Measurements from ENCODE around the gene CCDC68.

The CCDC68 gene

DNA sequence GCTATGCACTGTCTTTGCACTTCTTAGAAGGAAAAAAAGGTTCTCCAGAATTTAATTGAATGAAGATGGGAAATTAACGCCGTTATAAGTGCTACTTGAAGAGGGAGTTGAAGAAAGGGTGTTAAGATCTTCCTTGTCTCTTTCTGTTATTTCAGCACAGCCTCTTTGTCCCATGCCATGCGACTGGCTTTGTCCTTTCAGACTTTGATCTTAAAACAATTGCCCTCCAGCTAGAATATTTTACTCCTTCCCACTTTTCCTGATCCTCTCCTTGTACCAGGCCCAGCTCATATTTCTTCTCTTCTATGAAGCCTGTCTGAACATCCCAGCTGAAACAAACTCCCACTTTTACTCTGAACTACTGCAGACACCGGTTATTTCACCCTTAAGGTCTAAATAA lies 79.6 kb downstream of the CCDC68 start:
- TF ChIP-seq, protein P1, sequence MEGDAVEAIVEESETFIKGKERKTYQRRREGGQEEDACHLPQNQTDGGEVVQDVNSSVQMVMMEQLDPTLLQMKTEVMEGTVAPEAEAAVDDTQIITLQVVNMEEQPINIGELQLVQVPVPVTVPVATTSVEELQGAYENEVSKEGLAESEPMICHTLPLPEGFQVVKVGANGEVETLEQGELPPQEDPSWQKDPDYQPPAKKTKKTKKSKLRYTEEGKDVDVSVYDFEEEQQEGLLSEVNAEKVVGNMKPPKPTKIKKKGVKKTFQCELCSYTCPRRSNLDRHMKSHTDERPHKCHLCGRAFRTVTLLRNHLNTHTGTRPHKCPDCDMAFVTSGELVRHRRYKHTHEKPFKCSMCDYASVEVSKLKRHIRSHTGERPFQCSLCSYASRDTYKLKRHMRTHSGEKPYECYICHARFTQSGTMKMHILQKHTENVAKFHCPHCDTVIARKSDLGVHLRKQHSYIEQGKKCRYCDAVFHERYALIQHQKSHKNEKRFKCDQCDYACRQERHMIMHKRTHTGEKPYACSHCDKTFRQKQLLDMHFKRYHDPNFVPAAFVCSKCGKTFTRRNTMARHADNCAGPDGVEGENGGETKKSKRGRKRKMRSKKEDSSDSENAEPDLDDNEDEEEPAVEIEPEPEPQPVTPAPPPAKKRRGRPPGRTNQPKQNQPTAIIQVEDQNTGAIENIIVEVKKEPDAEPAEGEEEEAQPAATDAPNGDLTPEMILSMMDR (IDR thresholded peaks at IDR 0.05; ENCODE audit: low read depth, low read length, missing control alignments): no peak
- H3K4me3 ChIP-seq (ENCODE audit: low read depth, low read length): no peak overlapping the region
- no peak for DNase-seq
- in situ Hi-C loops (cut with HindIII; ENCODE audit: low pct_ligation_motif_present, low sequenced_read_pairs): no loop called here
- no peaks in the 10 kb centered on the region for H3K36me3 ChIP-seq (replicated peaks)
- no peak overlapping the region for H3K27ac ChIP-seq
- H3K27me3 ChIP-seq (replicated peaks): no peaks in the 10 kb centered on the region

DNA sequence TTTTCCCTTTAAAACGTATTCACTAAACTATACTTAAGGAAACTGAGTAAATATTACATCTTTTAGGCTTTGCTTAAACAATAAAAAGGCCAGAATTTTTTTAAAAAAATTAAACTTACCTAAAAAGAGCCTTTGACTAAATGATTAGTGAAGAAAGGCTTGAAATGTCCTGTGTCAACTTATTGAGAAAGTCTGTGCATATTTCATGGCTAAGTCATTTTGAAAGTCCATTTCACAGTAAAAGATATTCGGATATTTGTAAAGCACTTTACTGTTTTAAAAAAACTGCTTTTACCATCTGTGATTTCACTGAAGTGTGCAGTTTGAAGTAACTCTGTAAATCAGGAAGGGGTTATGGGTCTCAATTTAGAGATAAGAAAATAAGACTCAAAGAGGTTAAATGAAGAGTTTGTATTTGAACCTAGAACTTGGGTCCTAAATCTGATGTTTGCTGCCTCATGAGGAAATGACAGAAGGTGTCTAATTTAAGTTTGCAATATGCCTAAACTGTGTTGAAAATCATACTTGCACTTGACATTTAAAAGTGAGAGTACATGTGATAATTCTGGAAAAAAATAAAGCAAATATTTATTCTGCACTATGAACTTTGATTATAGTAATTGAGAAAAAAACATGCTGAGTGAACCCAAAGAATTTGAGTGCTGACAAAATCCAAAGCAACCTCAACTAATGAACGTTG lies 80.5 kb downstream of the CCDC68 start:
- Histone ChIP-seq H3K36me3 (replicated peaks) (no peaks in the 10 kb centered on the region), H3K27ac (peak overlapping the region; percentile 10), H3K27me3 (replicated peaks) (no peaks in the 10 kb centered on the region), H3K4me3 (ENCODE audit: low read depth, low read length) (no peak overlapping the region)
- in situ Hi-C loops (cut with HindIII; ENCODE audit: low pct_ligation_motif_present, low sequenced_read_pairs): no loop called here
- TF ChIP-seq, protein P1 (IDR thresholded peaks at IDR 0.05; ENCODE audit: low read depth, low read length, missing control alignments): no peak
- no peak for DNase-seq

DNA sequence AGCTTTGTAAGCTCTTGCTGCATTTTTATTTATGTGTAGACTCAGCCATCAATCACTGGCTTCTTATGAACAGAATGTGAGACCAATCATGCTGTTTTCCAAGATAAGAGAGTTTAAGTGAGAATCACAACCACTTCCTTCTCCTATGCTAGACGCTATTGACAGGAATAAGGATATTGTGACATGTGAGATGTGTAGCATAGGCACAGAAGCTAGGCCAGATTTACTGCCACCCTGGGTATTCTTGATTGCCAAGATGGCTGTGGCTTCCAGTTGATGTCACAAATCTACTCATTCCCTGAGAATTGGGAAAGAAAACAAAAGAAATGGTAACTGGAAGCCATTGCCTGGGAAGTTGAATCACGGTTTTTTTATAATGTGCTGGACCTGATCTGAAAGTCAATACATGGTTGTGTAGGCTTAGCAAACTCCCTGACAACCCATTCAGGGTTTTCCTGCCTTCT lies 81.1 kb downstream of the CCDC68 start:
- peak; percentile 13 for DNase-seq
- peak overlapping the region; percentile 10 for H3K27ac ChIP-seq
- in situ Hi-C loops (cut with HindIII; ENCODE audit: low pct_ligation_motif_present, low sequenced_read_pairs): no loop called here

GRCh38 chr18:54877076-54877475 lies 82.2 kb downstream of the CCDC68 start:
- H3K4me3 ChIP-seq (ENCODE audit: low read depth, low read length): no peak overlapping the region
- in situ Hi-C loops (cut with HindIII; ENCODE audit: low pct_ligation_motif_present, low sequenced_read_pairs): no loop called here
- DNase-seq: no peak
- H3K27me3 ChIP-seq (replicated peaks): no peaks in the 10 kb centered on the region
- no peaks in the 10 kb centered on the region for H3K36me3 ChIP-seq (replicated peaks)
- H3K27ac ChIP-seq: no peak overlapping the region
- TF ChIP-seq, protein P1 (IDR thresholded peaks at IDR 0.05; ENCODE audit: low read depth, low read length, missing control alignments): no peak

More for the DNA sequence above, 81.1 kb downstream of the CCDC68 start:
- Histone ChIP-seq H3K27me3 (replicated peaks) (no peaks in the 10 kb centered on the region), H3K36me3 (replicated peaks) (no peaks in the 10 kb centered on the region), H3K4me3 (ENCODE audit: low read depth, low read length) (no peak overlapping the region)
- TF ChIP-seq, protein P1 (IDR thresholded peaks at IDR 0.05; ENCODE audit: low read depth, low read length, missing control alignments): no peak

GRCh38 chr18:54875063-54875462 lies 84.2 kb downstream of the CCDC68 start:
- in situ Hi-C loops (cut with HindIII; ENCODE audit: low pct_ligation_motif_present, low sequenced_read_pairs): no loop called here
- DNase-seq: no peak
- TF ChIP-seq, protein P1 (IDR thresholded peaks at IDR 0.05; ENCODE audit: low read depth, low read length, missing control alignments): no peak
- Histone ChIP-seq H3K27ac (no peak overlapping the region), H3K27me3 (replicated peaks) (no peaks in the 10 kb centered on the region), H3K4me3 (ENCODE audit: low read depth, low read length) (no peak overlapping the region), H3K36me3 (replicated peaks) (no peaks in the 10 kb centered on the region)

GRCh38 chr18:54873884-54874255 lies 85.4 kb downstream of the CCDC68 start:
- Histone ChIP-seq H3K27ac (no peak overlapping the region), H3K4me3 (ENCODE audit: low read depth, low read length) (no peak overlapping the region), H3K27me3 (replicated peaks) (no peaks in the 10 kb centered on the region), H3K36me3 (replicated peaks) (no peaks in the 10 kb centered on the region)
- in situ Hi-C loops (cut with HindIII; ENCODE audit: low pct_ligation_motif_present, low sequenced_read_pairs): no loop called here
- TF ChIP-seq, protein P1 (IDR thresholded peaks at IDR 0.05; ENCODE audit: low read depth, low read length, missing control alignments): no peak
- DNase-seq: no peak
